Panc1 (cell line): ENCODE results near the gene DLG2. TPM values are rescaled to one million over a fixed set of nuclear protein-coding genes. Genes with fewer than 3 reads are reported as not detected.

ENCODE experiments used
- ATAC-seq: fragments of 200-7000 bp; cut with Tn5 transposase; 2 replicates; pipeline ENCODE4 v1.9.1; 2020; ENCODE audit warnings: mild to moderate bottlenecking, moderate library complexity
- BruUV-seq: library from RNA; stranded (reverse); fragments of 400-500 nt; replicated peaks from 2 replicates; lab custom pipeline; 2021; lab: Mats Ljungman, UMichigan
- CTCF ChIA-PET: fragments of 300-600 bp; sonication (Branson Sonifier 250); formaldehyde crosslinking; loops from one replicate; lab custom pipeline; 2022; ENCODE audit warnings: antibody characterized with exemption; lab: Charles Lee
- POLR2A ChIA-PET: fragments of 300-600 bp; sonication (Branson Sonifier 250); formaldehyde crosslinking; loops from one replicate; lab custom pipeline; 2022; ENCODE audit warnings: antibody characterized with exemption; lab: Charles Lee
- DNase-seq: peaks from one replicate; pipeline ENCODE4 v3.0.0-alpha.2; 2010; ENCODE audit warnings: low read depth, low spot score
- H3K27ac ChIP-seq: 2 replicates; pipeline ENCODE4 v1.5.1; 2011; ENCODE audit warnings: mild to moderate bottlenecking, low read length, inconsistent platforms
- H3K27me3 ChIP-seq: fragments of 200-500 bp; sonication (Bioruptor generic); 2 replicates; pipeline ENCODE4 v1.6.0; 2014; ENCODE audit warnings: low read length, inconsistent platforms; ENCODE audit not compliant: control insufficient read depth, insufficient read depth
- H3K36me3 ChIP-seq: fragments of 200-500 bp; sonication (Bioruptor generic); 2 replicates; pipeline ENCODE4 v1.5.1; 2014; ENCODE audit warnings: inconsistent platforms, mild to moderate bottlenecking, low read length, moderate library complexity; ENCODE audit not compliant: control insufficient read depth, insufficient read depth
- H3K4me1 ChIP-seq: 2 replicates; pipeline ENCODE4 v1.5.1; 2011; ENCODE audit warnings: inconsistent platforms, mild to moderate bottlenecking, low read length, moderate library complexity; ENCODE audit not compliant: control insufficient read depth, insufficient read depth
- H3K4me3 ChIP-seq, 2 experiments: 2 replicates each; pipeline ENCODE4 v1.5.1; 2011 to 2012; ENCODE audit warnings: low read depth in 2 of 2, low read length in 2 of 2, mild to moderate bottlenecking in 2 of 2, inconsistent platforms in 1 of 2, moderate library complexity in 1 of 2
- H3K9me3 ChIP-seq: fragments of 200-500 bp; sonication (Bioruptor generic); 2 replicates; pipeline ENCODE4 v1.5.1; 2014; ENCODE audit warnings: low read depth, mild to moderate bottlenecking, inconsistent platforms, low read length, moderate library complexity; ENCODE audit not compliant: control insufficient read depth, insufficient read depth
- POLR2AphosphoS5 ChIP-seq: IDR thresholded peaks from 2 replicates; pipeline ENCODE4 v1.6.1; 2012; ENCODE audit warnings: mild to moderate bottlenecking, low read depth, low read length, moderate library complexity
- SIN3A ChIP-seq: IDR thresholded peaks from 2 replicates; pipeline ENCODE4 v1.6.1; 2012; ENCODE audit warnings: low read depth, mild to moderate bottlenecking, low read length, moderate library complexity, borderline replicate concordance; ENCODE audit not compliant: insufficient read depth
- TCF7L2 ChIP-seq: IDR thresholded peaks from 2 replicates; pipeline ENCODE4 v1.6.1; 2011; ENCODE audit warnings: mild to moderate bottlenecking, low read depth, low read length, inconsistent platforms
- in situ Hi-C: cut with HindIII; loops from 2 replicates; pipeline ENCODE4 v1.10.0; 2016; ENCODE audit warnings: low sequenced_read_pairs, low pct_unique_long_range_greater_than_20kb
- intact Hi-C: fragments of 100-400 bp; cut with micrococcal nuclease; formaldehyde crosslinking; loops from one replicate; pipeline ENCODE4 v1.10.0; 2022; ENCODE audit not compliant: unreplicated experiment
- total RNA-seq: library from RNA; stranded (reverse); gene quantifications from one replicate; pipeline ENCODE4 v1.2.1, GENCODE V29; 2021; ENCODE audit not compliant: unreplicated experiment
- TF ChIP-seq, protein P1 (sequence below): fragments of 450-650 bp; IDR thresholded peaks from 2 replicates; pipeline ENCODE4 v1.5.1; 2017; ENCODE audit warnings: mild to moderate bottlenecking
- TF ChIP-seq, protein P2 (sequence below), 2 experiments: IDR thresholded peaks; 2 replicates each; pipeline ENCODE4 v1.6.1; 2011 to 2012; ENCODE audit warnings: low read depth in 2 of 2, control low read depth in 1 of 2, low read length in 1 of 2, mild to moderate bottlenecking in 1 of 2, moderate library complexity in 1 of 2; ENCODE audit not compliant: insufficient read depth in 1 of 2

Gene DLG2
- total RNA-seq, 1 experiment from 2014 or later, result 4.2 TPM

DNA sequence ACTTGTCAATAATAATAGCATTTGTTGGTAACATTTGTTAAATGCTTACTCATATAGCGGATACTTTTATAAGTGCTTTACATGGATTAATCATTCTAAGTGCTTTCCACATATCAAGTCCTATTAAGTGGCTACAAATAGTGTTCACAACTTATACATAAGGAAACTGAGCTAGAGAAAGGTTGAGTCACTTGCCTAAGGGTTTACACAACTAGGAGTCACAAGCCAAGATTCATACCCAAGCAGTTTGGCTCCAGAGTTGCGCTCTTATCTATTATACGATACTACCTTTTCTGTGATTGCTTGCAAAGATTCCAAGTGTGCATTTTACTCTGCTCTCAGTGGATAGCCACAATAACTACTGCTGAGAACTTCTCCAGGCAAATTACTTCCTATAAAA lies 2125.1 kb downstream of the DLG2 start:
- intact Hi-C loops, result no loop called here
- Histone ChIP-seq H3K27ac (no peak overlapping the region), H3K9me3 (no peaks in the 10 kb centered on the region), H3K27me3 (no peaks in the 10 kb centered on the region), H3K4me3 (no peak overlapping the region), H3K4me1 (no peaks in the 10 kb centered on the region), H3K36me3 (no peaks in the 10 kb centered on the region)
- no TSS peak for BruUV-seq
- ATAC-seq (no peak), DNase-seq (no peak)
- ChIA-PET POLR2A (no interaction called here), CTCF (no interaction called here)
- TF ChIP-seq POLR2AphosphoS5 (no peak), SIN3A (no peak), TCF7L2 (no peak)
- TF ChIP-seq, protein P1, sequence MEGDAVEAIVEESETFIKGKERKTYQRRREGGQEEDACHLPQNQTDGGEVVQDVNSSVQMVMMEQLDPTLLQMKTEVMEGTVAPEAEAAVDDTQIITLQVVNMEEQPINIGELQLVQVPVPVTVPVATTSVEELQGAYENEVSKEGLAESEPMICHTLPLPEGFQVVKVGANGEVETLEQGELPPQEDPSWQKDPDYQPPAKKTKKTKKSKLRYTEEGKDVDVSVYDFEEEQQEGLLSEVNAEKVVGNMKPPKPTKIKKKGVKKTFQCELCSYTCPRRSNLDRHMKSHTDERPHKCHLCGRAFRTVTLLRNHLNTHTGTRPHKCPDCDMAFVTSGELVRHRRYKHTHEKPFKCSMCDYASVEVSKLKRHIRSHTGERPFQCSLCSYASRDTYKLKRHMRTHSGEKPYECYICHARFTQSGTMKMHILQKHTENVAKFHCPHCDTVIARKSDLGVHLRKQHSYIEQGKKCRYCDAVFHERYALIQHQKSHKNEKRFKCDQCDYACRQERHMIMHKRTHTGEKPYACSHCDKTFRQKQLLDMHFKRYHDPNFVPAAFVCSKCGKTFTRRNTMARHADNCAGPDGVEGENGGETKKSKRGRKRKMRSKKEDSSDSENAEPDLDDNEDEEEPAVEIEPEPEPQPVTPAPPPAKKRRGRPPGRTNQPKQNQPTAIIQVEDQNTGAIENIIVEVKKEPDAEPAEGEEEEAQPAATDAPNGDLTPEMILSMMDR, result no peak
- TF ChIP-seq, protein P2, sequence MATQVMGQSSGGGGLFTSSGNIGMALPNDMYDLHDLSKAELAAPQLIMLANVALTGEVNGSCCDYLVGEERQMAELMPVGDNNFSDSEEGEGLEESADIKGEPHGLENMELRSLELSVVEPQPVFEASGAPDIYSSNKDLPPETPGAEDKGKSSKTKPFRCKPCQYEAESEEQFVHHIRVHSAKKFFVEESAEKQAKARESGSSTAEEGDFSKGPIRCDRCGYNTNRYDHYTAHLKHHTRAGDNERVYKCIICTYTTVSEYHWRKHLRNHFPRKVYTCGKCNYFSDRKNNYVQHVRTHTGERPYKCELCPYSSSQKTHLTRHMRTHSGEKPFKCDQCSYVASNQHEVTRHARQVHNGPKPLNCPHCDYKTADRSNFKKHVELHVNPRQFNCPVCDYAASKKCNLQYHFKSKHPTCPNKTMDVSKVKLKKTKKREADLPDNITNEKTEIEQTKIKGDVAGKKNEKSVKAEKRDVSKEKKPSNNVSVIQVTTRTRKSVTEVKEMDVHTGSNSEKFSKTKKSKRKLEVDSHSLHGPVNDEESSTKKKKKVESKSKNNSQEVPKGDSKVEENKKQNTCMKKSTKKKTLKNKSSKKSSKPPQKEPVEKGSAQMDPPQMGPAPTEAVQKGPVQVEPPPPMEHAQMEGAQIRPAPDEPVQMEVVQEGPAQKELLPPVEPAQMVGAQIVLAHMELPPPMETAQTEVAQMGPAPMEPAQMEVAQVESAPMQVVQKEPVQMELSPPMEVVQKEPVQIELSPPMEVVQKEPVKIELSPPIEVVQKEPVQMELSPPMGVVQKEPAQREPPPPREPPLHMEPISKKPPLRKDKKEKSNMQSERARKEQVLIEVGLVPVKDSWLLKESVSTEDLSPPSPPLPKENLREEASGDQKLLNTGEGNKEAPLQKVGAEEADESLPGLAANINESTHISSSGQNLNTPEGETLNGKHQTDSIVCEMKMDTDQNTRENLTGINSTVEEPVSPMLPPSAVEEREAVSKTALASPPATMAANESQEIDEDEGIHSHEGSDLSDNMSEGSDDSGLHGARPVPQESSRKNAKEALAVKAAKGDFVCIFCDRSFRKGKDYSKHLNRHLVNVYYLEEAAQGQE (IDR thresholded peaks at IDR 0.05; ENCODE audit: insufficient read depth in 1 of 2, low read depth in 2 of 2, low read length in 1 of 2), result no peak
- in situ Hi-C loops, result no loop called here

DNA sequence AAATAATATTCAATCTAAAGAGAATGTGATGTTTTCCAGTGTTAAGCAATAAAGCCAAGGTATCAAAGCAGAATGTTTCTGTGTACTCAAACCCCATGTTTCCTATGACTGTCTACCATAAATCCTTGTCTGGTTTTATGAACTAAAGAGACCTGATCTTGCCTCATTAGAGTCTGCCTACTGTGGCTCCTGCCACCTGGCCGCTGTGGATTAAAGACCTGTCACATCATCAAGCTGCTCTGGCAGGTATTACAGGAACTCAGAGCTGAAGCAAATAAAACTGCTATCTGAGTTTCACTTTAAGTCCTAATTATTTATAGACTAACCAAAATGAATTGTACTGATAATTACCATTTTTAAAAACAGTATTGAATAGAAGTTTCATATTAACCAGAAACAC lies 2133.2 kb downstream of the DLG2 start:
- TF ChIP-seq, protein P2 (IDR thresholded peaks at IDR 0.05; ENCODE audit: insufficient read depth in 1 of 2, low read depth in 2 of 2, low read length in 1 of 2), result no peak
- TF ChIP-seq TCF7L2 (no peak), SIN3A (no peak), POLR2AphosphoS5 (no peak)
- no peaks in the 10 kb centered on the region; the same call in 1 of the 2 replicates for H3K27me3 ChIP-seq
- in situ Hi-C loops, result no loop called here
- ATAC-seq (no peak), DNase-seq (no peak)
- H3K4me1 ChIP-seq, result no peaks in the 10 kb centered on the region
- no TSS peak for BruUV-seq
- intact Hi-C loops, result no loop called here
- CTCF ChIA-PET, result no interaction called here
- H3K27ac ChIP-seq, result no peak overlapping the region
- no peaks in the 10 kb centered on the region for H3K9me3 ChIP-seq
- POLR2A ChIA-PET, result no interaction called here
- H3K4me3 ChIP-seq, result no peak overlapping the region
- H3K36me3 ChIP-seq, result no peaks in the 10 kb centered on the region
